Heart left ventricle (tissue), 16 donors: ENCODE measurements around the gene ANKMY2. TPM values are rescaled to one million over a fixed set of nuclear protein-coding genes. Genes with fewer than 3 reads are reported as not detected.
A peak's percentile ranks its signal among the peaks of the same experiment; 100 is the strongest.

ENCODE experiments used
- ATAC-seq, 4 donors: fragments of 200-7000 bp; cut with Tn5 transposase; one replicate each; pipeline ENCODE4 v1.9.1; 2020 to 2022; ENCODE audit warnings: moderate library complexity in 4 of 4, mild to moderate bottlenecking in 3 of 4, moderate number of reproducible peaks in 1 of 4
- DNase-seq, 5 donors: peaks; one replicate each; pipeline ENCODE4 v3.0.0-alpha.2; 2020
- H3K27ac ChIP-seq, 12 donors: fragments of 200-600 bp; sonication (generic) in 4 of 12; one replicate each; pipeline versions ENCODE4 v1.5.0 to v1.8.0; 2016 to 2022; ENCODE audit warnings: mild to moderate bottlenecking in 2 of 12
- H3K27me3 ChIP-seq, 9 donors: fragments of 200-600 bp; sonication (generic) in 2 of 9; one replicate each; pipeline versions ENCODE4 v1.5.1 to v1.8.0; 2016 to 2022; ENCODE audit warnings: mild to moderate bottlenecking in 3 of 9
- H3K36me3 ChIP-seq, 9 donors: fragments of 200-600 bp; sonication (generic) in 2 of 9; one replicate each; pipeline versions ENCODE4 v1.5.0 to v1.8.0; 2018 to 2022; ENCODE audit warnings: mild to moderate bottlenecking in 2 of 9
- H3K4me1 ChIP-seq, 12 donors: fragments of 200-600 bp; sonication (generic) in 4 of 12; one replicate each; pipeline versions ENCODE4 v1.5.0 to v1.8.0; 2016 to 2022; ENCODE audit warnings: mild to moderate bottlenecking in 3 of 12
- H3K4me3 ChIP-seq, 12 donors: fragments of 200-600 bp; sonication (generic) in 4 of 12; one replicate each; pipeline versions ENCODE4 v1.5.0 to v1.8.0; 2017 to 2022; ENCODE audit warnings: mild to moderate bottlenecking in 9 of 12, moderate library complexity in 4 of 12
- H3K9me3 ChIP-seq, 12 donors: fragments of 200-600 bp; sonication (generic) in 4 of 12; one replicate each; pipeline versions ENCODE4 v1.5.0 to v1.8.0; 2016 to 2022; ENCODE audit warnings: mild to moderate bottlenecking in 1 of 12
- POLR2A ChIP-seq, 2 donors: fragments of 450-650 bp; IDR thresholded peaks; one replicate each; pipeline ENCODE4 v1.6.1; 2017; ENCODE audit warnings: antibody characterized with exemption in 2 of 2, mild to moderate bottlenecking in 2 of 2, moderate library complexity in 2 of 2
- WGBS, 4 donors: extraction: QIAGEN DNeasy Blood & Tissue Kit in 2 of 4; methylation state at CpG; one replicate each; pipeline versions ENCODE4 v1.1.5 to v1.1.7; 2013 to 2018; 5-methylcytosine and 5-hydroxymethylcytosine counted together
- intact Hi-C, 10 donors: fragments of 100-400 bp; cut with DNase I; formaldehyde crosslinking; loops; one replicate each; pipeline versions ENCODE4 v1.11.1 to v1.14.2; 2022
- polyA plus RNA-seq, 2 donors: library from polyadenylated mRNA; stranded (reverse); fragments of 200-250 nt; gene quantifications; one replicate each; pipeline ENCODE4 v1.2.3, GENCODE V29; 2013
- total RNA-seq, 9 donors: library from RNA; depleted of rRNA in 2 of 9; stranded (reverse); fragments of >200 nt in 2 of 9; fragmentation: NEBNext Ultra II Directional in 3 of 9; extraction: Animal tissue kit (Norgen Biotek cat#: 25700) in 3 of 9; gene quantifications; one replicate each; pipeline versions ENCODE4 v1.1.0 to v1.2.4, GENCODE V29; 2016 to 2023
- TF ChIP-seq, protein P1 (sequence below), 12 donors: fragments of 200-600 bp; sonication (generic) in 4 of 12; IDR thresholded peaks; one replicate each; pipeline versions ENCODE4 v1.5.0 to v1.8.0; 2018 to 2022; ENCODE audit warnings: antibody characterized with exemption in 12 of 12, mild to moderate bottlenecking in 5 of 12
- donor health status: ischemic (EF 13 %, LVEDD 7.1; RV severe dilation, severe dysfunction).
- donor health status: healthy with polysubstance abuse.
- donor health status: DM: no; HTN: yes; CAD: no.
- donor health status: DM: no; HTN: no; CAD: no.
- donor health status: ischemic (EF 25% LVEDD 6.9; RV normal size, moderate dysfunction).
- donor health status: ischemic (EF 25% LVEDD 5.7; RV mildly dilated, moderate dysfunction).
- donor health status: healthy.
- donor health status: DM: yes; HTN: yes; CAD: no.
- donor health status: ischemic (EF 35%, LVEDD 5.7; RV mildly dilated, moderate dysfunction).
- donor health status: nonischemic (EF 11% LVEDD 7.7; RV severe dilation, severe dysfunction).
- donor health status: DM: yes; HTN: yes; CAD: no.
- donor health status: PGD.
- donor health status: ischemic (EF 29% LVEDD 5.4; RV normal size, mild dysfunction).
- donor health status: nonischemic (EF 23%, LVEDD 6.1; RV moderate dilation, normal function).

ANKMY2 gene
- total and polyA plus RNA-seq, 11 donors = 10.3 to 44.3 (median 28.0) TPM

DNA sequence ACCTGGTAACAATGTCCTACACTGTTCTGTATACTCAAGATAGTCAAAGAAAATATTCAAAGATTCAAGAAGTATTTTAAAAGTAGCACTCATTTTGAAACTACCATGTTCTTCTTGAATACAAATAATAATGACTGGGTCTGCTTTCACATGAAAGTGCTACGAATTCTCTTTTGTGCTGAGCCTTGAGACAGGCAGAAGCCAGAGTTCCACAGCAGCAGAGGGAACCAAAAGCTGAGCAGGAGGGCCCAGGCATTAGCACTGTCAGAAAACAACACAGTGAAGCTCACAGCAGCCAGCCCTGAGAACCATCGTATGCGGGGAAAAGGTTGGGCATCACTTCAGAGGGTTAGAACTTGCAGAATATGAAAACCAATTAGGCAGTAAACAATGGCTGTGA, 38.9 kb downstream of the ANKMY2 start:
- no peak for TF ChIP-seq POLR2A (IDR thresholded peaks at IDR 0.05)
- Histone ChIP-seq H3K36me3 (peaks cover 0 to 100% (median 79%) of the 10 kb centered on the region in 9 donors), H3K4me3 (no peak overlapping the region), H3K27ac (no peak overlapping the region), H3K9me3 (no peaks in the 10 kb centered on the region), H3K27me3 (no peaks in the 10 kb centered on the region), H3K4me1 (no peaks in the 10 kb centered on the region)
- intact Hi-C loops = loop anchor here in 1 of 10 donors (10.0 kb wide), 1 partner anchor 308 kb away; no protein-coding TSS in a partner anchor
- DNase-seq = no peak
- WGBS, 4 donors = 87 to 91% (median 89%) methylated on average over 3 of the region's 3 CpGs
- ATAC-seq = no peak

DNA sequence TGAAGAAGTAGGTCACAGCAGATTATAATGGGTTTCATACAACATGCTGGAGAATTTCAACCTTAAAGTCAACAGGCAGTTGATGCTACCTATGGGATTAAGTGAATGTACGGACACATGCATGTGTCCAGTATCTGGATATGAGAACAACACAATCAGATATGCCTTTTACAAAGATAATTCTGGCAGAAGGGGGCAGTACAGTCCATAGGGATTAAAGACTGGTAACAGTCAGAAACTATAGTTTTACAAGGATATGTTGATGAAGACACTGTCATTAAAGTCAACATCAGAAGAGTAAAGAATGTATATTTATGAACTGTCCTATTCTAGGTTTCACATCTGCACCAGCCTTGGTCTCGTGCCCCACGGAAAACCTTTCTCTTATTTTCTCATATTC, 41.5 kb downstream of the ANKMY2 start:
- WGBS, 4 donors = 92 to 96% (median 95%) methylated on average over 3 of the region's 3 CpGs
- no peak for ATAC-seq
- Histone ChIP-seq H3K27ac (no peak overlapping the region), H3K9me3 (no peaks in the 10 kb centered on the region), H3K36me3 (peaks cover 0 to 100% (median 85%) of the 10 kb centered on the region in 9 donors), H3K27me3 (no peaks in the 10 kb centered on the region), H3K4me1 (no peaks in the 10 kb centered on the region), H3K4me3 (no peak overlapping the region)
- DNase-seq = no peak
- intact Hi-C loops = loop anchor here in 2 of 10 donors (5.0 to 10.0 kb wide), 2 partner anchors 83 to 311 kb away; no protein-coding TSS in a partner anchor
- TF ChIP-seq, protein P1, sequence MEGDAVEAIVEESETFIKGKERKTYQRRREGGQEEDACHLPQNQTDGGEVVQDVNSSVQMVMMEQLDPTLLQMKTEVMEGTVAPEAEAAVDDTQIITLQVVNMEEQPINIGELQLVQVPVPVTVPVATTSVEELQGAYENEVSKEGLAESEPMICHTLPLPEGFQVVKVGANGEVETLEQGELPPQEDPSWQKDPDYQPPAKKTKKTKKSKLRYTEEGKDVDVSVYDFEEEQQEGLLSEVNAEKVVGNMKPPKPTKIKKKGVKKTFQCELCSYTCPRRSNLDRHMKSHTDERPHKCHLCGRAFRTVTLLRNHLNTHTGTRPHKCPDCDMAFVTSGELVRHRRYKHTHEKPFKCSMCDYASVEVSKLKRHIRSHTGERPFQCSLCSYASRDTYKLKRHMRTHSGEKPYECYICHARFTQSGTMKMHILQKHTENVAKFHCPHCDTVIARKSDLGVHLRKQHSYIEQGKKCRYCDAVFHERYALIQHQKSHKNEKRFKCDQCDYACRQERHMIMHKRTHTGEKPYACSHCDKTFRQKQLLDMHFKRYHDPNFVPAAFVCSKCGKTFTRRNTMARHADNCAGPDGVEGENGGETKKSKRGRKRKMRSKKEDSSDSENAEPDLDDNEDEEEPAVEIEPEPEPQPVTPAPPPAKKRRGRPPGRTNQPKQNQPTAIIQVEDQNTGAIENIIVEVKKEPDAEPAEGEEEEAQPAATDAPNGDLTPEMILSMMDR (IDR thresholded peaks at IDR 0.05) = peak in 5 of 12 donors; percentile 10 to 21 (median 15)
- no peak for TF ChIP-seq POLR2A (IDR thresholded peaks at IDR 0.05)

GRCh38 chr7:16603633-16604032, 41.9 kb downstream of the ANKMY2 start:
- Histone ChIP-seq H3K4me3 (no peak overlapping the region), H3K4me1 (no peaks in the 10 kb centered on the region), H3K27me3 (no peaks in the 10 kb centered on the region), H3K27ac (no peak overlapping the region), H3K36me3 (peaks cover 0 to 100% (median 84%) of the 10 kb centered on the region in 9 donors), H3K9me3 (no peaks in the 10 kb centered on the region)
- ATAC-seq (no peak), DNase-seq (no peak)
- intact Hi-C loops = loop anchor here in 2 of 10 donors (5.0 to 10.0 kb wide), 2 partner anchors 84 to 311 kb away; no protein-coding TSS in a partner anchor
- TF ChIP-seq, protein P1 (IDR thresholded peaks at IDR 0.05) = no peak
- TF ChIP-seq POLR2A (IDR thresholded peaks at IDR 0.05) = no peak

GRCh38 chr7:16599860-16600259, 45.7 kb downstream of the ANKMY2 start:
- Histone ChIP-seq H3K27ac (no peak overlapping the region), H3K36me3 (peaks cover 0 to 79% (median 65%) of the 10 kb centered on the region in 9 donors)

More at GRCh38 chr7:16599860-16600259, 45.7 kb downstream of the ANKMY2 start:
- Histone ChIP-seq H3K4me1 (no peaks in the 10 kb centered on the region), H3K9me3 (no peaks in the 10 kb centered on the region), H3K27me3 (no peaks in the 10 kb centered on the region), H3K4me3 (no peak overlapping the region)
- 85 to 89% (median 87%) methylated on average over 7 of the region's 7 CpGs for WGBS, 4 donors
- DNase-seq (no peak), ATAC-seq (no peak)
- no peak for TF ChIP-seq POLR2A (IDR thresholded peaks at IDR 0.05)
- TF ChIP-seq, protein P1 (IDR thresholded peaks at IDR 0.05) = no peak
- intact Hi-C loops = loop anchor here in 2 of 10 donors (5.0 to 10.0 kb wide), 2 partner anchors 87 to 315 kb away; no protein-coding TSS in a partner anchor
